ENCODE results near the gene KY. TPM values are rescaled to one million over a fixed set of nuclear protein-coding genes. Genes with fewer than 3 reads are reported as not detected.
A peak's percentile ranks its signal among the peaks of the same experiment; 100 is the strongest.

The KY gene
- total RNA-seq, 1 donor from 2014 or later: 12.1 TPM

DNA sequence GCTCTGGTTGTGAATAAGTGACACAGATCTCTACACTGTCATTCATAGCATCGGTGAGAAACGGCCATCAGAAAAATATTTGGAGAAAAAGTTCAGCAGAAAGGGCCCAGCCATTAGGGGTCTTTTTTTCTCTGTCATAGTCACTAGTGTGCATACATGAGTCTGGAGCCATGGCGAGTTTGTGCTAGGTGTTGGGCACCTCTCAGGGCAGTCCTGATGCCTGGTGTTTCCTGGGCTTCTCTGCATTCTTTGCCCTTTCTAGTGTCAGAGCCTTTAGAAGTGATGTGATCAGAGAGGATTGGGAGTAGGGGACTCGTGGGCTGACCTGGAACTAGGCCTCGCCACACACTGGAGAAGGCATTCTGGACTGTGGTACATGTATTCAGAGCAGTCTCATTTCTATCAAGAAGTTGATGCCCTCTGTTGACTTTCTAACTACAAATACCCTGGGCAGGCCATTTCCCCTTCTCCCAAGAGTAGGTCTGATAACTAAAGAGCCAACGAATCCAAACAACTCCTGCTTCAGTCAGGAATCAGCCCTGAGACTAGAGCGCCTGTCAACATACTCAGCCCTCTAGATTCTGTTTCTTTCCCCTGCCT, 1.6 kb downstream of the KY start:
- Histone ChIP-seq H3K4me3 (peak overlapping the region; percentile 70), H3K9me3 (replicated peaks) (no peaks in the 10 kb centered on the region), H3K27ac (replicated peaks) (peak overlapping the region; percentile 92), H3K27me3 (ENCODE audit: low read depth) (peaks cover 20% of the 10 kb centered on the region), H3K4me1 (peaks cover 68% of the 10 kb centered on the region), H3K36me3 (peaks cover 4% of the 10 kb centered on the region)
- intact Hi-C loops (cut with micrococcal nuclease): no loop called here
- DNase-seq: no peak
- TF ChIP-seq CTCF (IDR thresholded peaks at IDR 0.05; ENCODE audit: borderline replicate concordance): no peak

DNA sequence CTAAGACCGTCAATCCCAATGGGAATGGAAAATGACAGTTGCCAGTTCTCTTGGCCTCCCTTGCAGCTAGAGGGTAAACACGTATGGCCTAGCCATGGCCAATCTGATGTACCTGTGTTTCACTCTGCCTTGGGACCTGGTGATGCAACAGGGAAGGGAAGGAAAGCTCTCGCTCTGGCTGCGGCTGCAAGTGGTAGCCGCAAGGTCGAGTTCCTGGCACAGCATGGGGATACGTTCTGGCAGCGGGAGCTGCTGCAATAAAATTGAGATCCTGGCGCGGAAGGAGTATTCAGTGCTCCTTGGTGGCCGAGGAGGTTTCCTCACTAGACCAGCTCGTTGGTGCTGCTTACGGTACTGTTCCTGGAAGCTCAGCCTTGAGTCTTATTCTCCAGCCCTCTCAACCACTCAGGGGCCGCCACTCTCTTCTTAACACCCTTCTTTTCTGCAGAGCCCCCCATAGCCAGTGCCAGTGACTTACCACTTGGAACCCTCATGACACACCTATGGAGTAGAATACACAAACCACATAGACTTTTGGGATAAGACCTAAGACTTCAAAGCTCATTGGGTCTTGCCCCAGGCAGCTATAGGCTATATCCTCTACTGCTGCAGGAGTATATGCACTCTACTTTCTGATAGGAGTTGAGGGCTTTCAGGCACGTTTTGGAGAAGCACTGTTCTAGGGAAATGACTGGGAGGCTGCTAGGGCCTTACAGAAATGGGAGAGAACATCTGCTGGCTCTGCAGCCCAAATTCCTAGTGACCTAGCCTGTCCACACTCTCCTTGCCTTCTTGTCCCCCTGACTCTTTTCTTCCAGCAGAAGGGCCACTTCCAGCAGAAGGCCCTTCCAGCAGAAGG, 2.7 kb downstream of the KY start:
- DNase-seq: no peak
- no peak overlapping the region for H3K27ac ChIP-seq (replicated peaks)
- intact Hi-C loops (cut with micrococcal nuclease): no loop called here
- peaks cover 20% of the 10 kb centered on the region for H3K27me3 ChIP-seq (ENCODE audit: low read depth)
- peaks cover 77% of the 10 kb centered on the region for H3K4me1 ChIP-seq
- no peak for TF ChIP-seq CTCF (IDR thresholded peaks at IDR 0.05; ENCODE audit: borderline replicate concordance)
- H3K4me3 ChIP-seq: no peak overlapping the region
- no peaks in the 10 kb centered on the region for H3K9me3 ChIP-seq (replicated peaks)
- H3K36me3 ChIP-seq: peaks cover 4% of the 10 kb centered on the region

GRCh38 chr3:134646086-134646485, 4.7 kb downstream of the KY start:
- Histone ChIP-seq H3K9me3 (replicated peaks) (no peaks in the 10 kb centered on the region), H3K27ac (replicated peaks) (peak overlapping the region; percentile 27), H3K4me1 (peaks cover 81% of the 10 kb centered on the region), H3K4me3 (no peak overlapping the region), H3K36me3 (peaks cover 4% of the 10 kb centered on the region), H3K27me3 (ENCODE audit: low read depth) (peaks cover 10% of the 10 kb centered on the region)
- intact Hi-C loops (cut with micrococcal nuclease): no loop called here
- DNase-seq: no peak
- no peak for TF ChIP-seq CTCF (IDR thresholded peaks at IDR 0.05; ENCODE audit: borderline replicate concordance)

DNA sequence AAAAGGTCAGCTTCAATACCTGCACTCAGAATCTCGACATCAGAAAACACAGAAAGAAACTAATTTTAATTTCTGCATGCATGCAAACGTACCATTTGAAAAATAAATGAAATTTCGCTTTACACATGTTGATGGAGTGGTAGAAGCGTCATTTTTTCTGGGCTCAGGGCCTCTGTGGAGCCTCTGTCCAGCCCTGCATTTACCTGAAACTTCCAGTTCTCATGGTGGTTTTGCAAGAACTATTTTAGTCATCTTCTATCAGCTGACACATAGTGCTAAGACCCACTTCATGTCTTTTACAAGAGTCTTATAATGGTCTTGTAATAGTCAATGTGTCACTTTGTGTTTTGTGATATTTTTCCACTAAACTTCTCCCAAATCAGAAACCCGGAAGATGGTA, 5.3 kb downstream of the KY start:
- H3K9me3 ChIP-seq (replicated peaks): no peaks in the 10 kb centered on the region
- H3K36me3 ChIP-seq: peaks cover 4% of the 10 kb centered on the region
- intact Hi-C loops (cut with micrococcal nuclease): no loop called here
- no peak for DNase-seq
- peaks cover 4% of the 10 kb centered on the region for H3K27me3 ChIP-seq (ENCODE audit: low read depth)
- no peak for TF ChIP-seq CTCF (IDR thresholded peaks at IDR 0.05; ENCODE audit: borderline replicate concordance)
- peak overlapping the region; percentile 78 for H3K27ac ChIP-seq (replicated peaks)
- no peak overlapping the region for H3K4me3 ChIP-seq
- peaks cover 79% of the 10 kb centered on the region for H3K4me1 ChIP-seq

GRCh38 chr3:134644731-134645514, 5.9 kb downstream of the KY start:
- no peaks in the 10 kb centered on the region for H3K27me3 ChIP-seq (ENCODE audit: low read depth)
- peaks cover 4% of the 10 kb centered on the region for H3K36me3 ChIP-seq
- H3K4me3 ChIP-seq: no peak overlapping the region
- no peaks in the 10 kb centered on the region for H3K9me3 ChIP-seq (replicated peaks)
- intact Hi-C loops (cut with micrococcal nuclease): no loop called here
- TF ChIP-seq CTCF (IDR thresholded peaks at IDR 0.05; ENCODE audit: borderline replicate concordance): no peak
- peaks cover 75% of the 10 kb centered on the region for H3K4me1 ChIP-seq
- H3K27ac ChIP-seq (replicated peaks): peak overlapping the region; percentile 78
- peak; percentile 40 for DNase-seq

Data from left ventricle myocardium inferior (tissue), 1 donor.